Astrocyte of the cerebellum (primary cell): ENCODE data around the gene BRSK2.

ENCODE experiments used
- DNase-seq: peaks from one replicate; pipeline ENCODE4 v3.0.0-alpha.2; 2011; ENCODE audit warnings: low read depth
- H3K4me3 ChIP-seq: 2 replicates; pipeline ENCODE4 v1.5.1; 2011; ENCODE audit warnings: mild to moderate bottlenecking, low read depth, low read length, moderate library complexity
- in situ Hi-C: cut with HindIII; loops from 2 replicates; pipeline ENCODE4 v1.10.0; 2017; ENCODE audit warnings: low sequenced_read_pairs
- TF ChIP-seq, protein P1 (sequence below): IDR thresholded peaks from 2 replicates; pipeline ENCODE4 v1.5.1; 2012; ENCODE audit warnings: low read length, low read depth, moderate library complexity, mild to moderate bottlenecking; ENCODE audit errors: missing control alignments

The BRSK2 gene

DNA sequence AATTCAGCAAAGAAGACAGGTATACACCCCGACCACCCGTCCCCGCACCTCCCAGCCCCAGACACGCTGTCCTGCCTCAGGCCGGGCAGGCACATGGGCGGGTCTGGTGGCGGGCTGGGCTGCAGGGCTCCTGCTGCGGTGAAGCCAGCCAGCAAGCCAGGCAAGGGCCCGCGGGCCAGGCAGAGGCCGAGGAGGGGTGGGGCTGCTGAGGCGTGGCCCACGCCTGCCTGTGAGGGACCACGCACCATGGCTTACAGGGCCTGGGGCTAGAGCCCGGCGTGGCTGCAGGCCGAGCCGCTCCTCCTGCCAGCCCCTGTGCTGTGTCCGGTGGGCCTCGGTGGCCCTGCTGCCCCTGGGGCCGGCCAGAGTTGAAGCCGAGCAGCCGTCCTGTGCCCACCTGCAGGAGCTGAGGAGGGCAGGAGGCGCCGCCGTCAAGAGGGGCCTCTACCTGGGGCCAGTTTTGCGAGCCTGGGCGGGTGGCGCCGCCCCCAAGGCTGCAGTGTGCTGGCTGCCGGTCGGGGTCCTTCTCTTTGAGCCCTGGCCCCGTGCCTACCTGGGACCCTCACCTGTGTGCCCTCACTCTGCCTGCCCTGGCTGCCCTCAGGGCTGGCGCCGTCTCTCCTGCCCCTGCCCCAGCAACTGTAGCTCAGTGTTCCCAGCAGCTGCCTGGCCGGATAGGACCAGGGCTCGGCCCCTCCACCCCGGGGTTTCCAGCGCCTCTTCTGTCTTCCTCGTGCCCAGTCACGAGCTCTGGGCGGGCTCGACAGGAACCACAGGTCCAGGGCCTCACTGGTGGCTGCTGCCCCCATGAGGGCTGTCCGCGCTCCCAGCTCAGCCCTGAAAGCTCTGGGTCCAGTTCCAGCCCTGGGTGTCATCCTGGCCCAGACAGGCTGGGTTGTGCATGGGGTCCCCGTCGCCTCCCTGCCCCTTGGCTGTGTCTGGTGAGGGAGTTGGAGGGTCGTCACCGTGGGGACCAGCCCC lies 58.4 kb downstream of the BRSK2 start:
- no peak overlapping the region for H3K4me3 ChIP-seq
- TF ChIP-seq, protein P1, sequence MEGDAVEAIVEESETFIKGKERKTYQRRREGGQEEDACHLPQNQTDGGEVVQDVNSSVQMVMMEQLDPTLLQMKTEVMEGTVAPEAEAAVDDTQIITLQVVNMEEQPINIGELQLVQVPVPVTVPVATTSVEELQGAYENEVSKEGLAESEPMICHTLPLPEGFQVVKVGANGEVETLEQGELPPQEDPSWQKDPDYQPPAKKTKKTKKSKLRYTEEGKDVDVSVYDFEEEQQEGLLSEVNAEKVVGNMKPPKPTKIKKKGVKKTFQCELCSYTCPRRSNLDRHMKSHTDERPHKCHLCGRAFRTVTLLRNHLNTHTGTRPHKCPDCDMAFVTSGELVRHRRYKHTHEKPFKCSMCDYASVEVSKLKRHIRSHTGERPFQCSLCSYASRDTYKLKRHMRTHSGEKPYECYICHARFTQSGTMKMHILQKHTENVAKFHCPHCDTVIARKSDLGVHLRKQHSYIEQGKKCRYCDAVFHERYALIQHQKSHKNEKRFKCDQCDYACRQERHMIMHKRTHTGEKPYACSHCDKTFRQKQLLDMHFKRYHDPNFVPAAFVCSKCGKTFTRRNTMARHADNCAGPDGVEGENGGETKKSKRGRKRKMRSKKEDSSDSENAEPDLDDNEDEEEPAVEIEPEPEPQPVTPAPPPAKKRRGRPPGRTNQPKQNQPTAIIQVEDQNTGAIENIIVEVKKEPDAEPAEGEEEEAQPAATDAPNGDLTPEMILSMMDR, result no peak
- in situ Hi-C loops, result no loop called here
- DNase-seq, result no peak

DNA sequence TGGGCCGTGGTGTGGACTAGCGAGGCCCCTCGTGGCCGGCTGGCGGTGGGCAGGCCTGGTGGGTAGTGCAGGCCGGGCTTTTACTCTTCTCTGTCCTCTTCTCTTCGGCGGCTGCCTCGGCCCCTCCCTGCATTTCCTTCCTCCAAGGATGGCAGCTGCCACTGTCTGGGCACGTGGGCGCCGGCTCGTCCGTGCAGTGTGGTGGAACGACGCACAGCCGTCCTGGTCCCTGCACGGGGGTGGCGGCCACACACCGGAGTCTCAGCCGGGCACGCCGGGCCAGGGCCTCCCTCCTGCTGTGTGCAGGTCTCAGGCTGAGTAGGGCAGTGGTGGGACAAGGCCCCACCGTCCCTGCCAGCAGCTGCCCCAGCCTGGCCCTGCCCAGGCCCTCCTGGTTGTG lies 59.1 kb downstream of the BRSK2 start:
- DNase-seq, result no peak
- TF ChIP-seq, protein P1, result no peak
- no peak overlapping the region for H3K4me3 ChIP-seq
- in situ Hi-C loops, result no loop called here

DNA sequence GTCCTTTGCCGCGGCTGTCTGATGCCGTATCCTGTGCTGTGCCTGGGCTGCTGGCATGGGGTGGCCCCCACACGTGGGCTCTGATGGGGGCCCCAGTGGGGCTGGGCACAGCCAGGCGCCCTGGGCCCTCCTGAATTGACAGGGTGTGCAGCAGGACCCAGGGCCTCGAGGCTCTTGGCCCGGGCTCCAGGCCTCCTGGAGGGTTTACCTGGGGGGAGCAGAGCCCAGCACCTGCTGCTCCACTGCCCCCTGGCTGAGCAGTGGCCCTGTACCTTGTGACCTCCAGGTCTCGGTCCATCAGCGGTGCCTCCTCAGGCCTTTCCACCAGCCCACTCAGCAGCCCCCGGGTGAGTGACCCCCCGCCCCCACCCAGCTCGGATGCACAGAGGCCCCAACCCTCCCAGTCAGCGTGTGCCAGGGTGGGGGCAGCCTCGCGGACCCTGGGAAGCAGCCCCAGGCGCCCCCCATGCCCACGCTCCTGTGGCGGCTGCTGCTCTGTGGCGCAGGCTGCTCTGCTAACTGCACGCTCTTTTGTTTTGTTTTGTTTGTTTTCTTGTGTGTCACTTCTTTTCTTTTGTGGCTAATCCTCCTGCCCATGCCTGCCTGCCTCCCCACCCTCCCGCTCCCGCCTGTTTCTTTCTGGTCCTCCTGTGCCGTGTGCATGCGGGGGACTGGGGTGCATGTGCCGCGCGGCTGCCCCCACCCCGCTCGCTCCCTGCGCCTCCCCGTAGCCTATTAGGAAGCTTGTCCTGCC lies 59.9 kb downstream of the BRSK2 start:
- in situ Hi-C loops, result loop anchor here (5.0 kb wide), 1 partner anchor 67 kb away; no protein-coding TSS in a partner anchor
- TF ChIP-seq, protein P1, result no peak
- no peak for DNase-seq
- H3K4me3 ChIP-seq, result no peak overlapping the region

DNA sequence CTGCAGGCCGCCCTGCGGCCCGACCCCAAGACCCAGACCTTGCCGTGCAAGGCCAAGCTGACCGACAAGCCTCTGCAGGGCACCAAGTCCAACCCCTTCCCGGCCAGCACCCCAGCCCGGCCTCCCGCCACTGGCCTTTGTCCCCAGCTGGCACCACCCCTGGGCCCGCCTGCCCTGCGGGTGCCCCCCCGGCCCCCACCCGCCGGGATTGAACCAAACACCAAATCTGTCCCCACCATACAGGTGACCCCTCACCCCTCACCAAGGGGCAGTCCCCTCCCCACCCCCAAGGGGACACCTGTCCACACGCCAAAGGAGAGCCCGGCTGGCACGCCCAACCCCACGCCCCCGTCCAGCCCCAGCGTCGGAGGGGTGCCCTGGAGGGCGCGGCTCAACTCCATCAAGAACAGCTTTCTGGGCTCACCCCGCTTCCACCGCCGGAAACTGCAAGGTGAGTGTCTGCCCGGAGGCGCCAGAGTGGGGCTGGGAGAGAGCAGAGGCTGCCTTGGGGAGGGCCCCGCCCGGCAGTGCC lies 60.7 kb downstream of the BRSK2 start:
- in situ Hi-C loops, result loop anchor here (5.0 kb wide), 1 partner anchor 68 kb away; no protein-coding TSS in a partner anchor
- H3K4me3 ChIP-seq, result no peak overlapping the region
- no peak for DNase-seq
- TF ChIP-seq, protein P1, result no peak

DNA sequence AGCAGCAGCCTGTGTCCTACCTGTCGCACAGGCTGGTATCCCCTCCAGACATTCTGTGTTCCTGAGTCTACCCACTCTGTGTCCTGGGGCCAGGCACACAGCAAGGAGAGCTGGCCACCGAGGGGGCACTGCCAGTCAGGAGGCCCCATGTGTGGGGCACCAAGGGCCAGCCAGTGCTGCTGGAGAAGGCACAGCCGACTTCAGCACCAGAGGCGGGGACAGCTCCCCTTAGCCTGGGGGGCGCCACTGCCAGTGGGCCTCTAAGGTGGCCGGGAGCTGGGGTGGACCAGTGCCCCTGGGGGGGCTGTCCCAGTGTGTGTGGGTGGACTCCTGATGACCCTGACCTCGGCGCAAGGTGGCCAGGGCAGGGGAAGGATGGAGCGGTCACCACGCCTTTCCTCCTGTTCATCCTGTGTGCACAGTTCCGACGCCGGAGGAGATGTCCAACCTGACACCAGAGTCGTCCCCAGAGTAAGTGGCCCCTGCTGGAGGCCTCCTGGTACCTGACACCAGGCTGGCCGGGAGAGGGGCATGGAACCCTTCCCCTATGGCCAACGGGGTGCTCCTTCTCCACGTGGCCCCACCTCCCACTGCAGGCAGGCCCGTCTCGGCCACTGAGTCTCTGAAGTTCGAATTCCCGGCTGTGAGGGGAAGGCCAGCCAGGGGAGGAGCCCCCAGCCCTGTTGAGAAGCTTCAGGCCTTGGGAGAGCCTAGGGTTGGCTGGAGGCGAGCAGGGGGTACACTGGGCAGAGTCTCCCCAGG lies 61.4 kb downstream of the BRSK2 start:
- no peak for DNase-seq
- no peak overlapping the region for H3K4me3 ChIP-seq
- in situ Hi-C loops, result loop anchor here (5.0 kb wide), 1 partner anchor 69 kb away; no protein-coding TSS in a partner anchor
- TF ChIP-seq, protein P1, result no peak
